CD1c-positive myeloid dendritic cell (primary cell): ENCODE results near the gene GPC3.
"Not testable (repeated sequence)": the region's sequence is repeated elsewhere in the genome, so short reads cannot be mapped to it uniquely, and the experiment has no call there.

Source experiments
- DNase-seq: peaks from one replicate; pipeline ENCODE4 v3.0.0-alpha.2; 2016; ENCODE audit errors: extremely low spot score

The GPC3 gene

GRCh38 chrX:133985164-133985966, at the start of gene GPC3:
Gene GPC3, minus strand, starts transcription at chrX:133985594.
- peak; percentile 8 for DNase-seq

GRCh38 chrX:134032441-134032840, 47.0 kb upstream of the GPC3 start:
- DNase-seq: no peak

GRCh38 chrX:134026565-134027311, 41.3 kb upstream of the GPC3 start:
- peak; percentile 8 for DNase-seq

GRCh38 chrX:134025986-134026545, 40.7 kb upstream of the GPC3 start:
- DNase-seq: no peak

GRCh38 chrX:134024686-134025377, 39.4 kb upstream of the GPC3 start:
- no peak for DNase-seq

- no peak for DNase-seq
Measured at GRCh38 chrX:134023851-134024281, 38.5 kb upstream of the GPC3 start.

- DNase-seq: no peak
Measured at GRCh38 chrX:134020910-134021309, 35.5 kb upstream of the GPC3 start.

GRCh38 chrX:134019567-134020206, 34.3 kb upstream of the GPC3 start:
- no peak for DNase-seq

GRCh38 chrX:134016309-134016708, 30.9 kb upstream of the GPC3 start:
- not testable (repeated sequence) for DNase-seq

GRCh38 chrX:134015510-134015909, 30.1 kb upstream of the GPC3 start:
- DNase-seq: not testable (repeated sequence)

GRCh38 chrX:134013524-134013923, 28.1 kb upstream of the GPC3 start:
- no peak for DNase-seq

GRCh38 chrX:134013092-134013497, 27.7 kb upstream of the GPC3 start:
- DNase-seq: no peak

GRCh38 chrX:134010690-134011089, 25.3 kb upstream of the GPC3 start:
- no peak for DNase-seq

- no peak for DNase-seq
Measured at GRCh38 chrX:134007716-134008115, 22.3 kb upstream of the GPC3 start.

GRCh38 chrX:134006484-134007161, 21.2 kb upstream of the GPC3 start:
- no peak for DNase-seq

GRCh38 chrX:134004084-134004483, 18.7 kb upstream of the GPC3 start:
- no peak for DNase-seq

GRCh38 chrX:134002921-134003615, 17.7 kb upstream of the GPC3 start:
- DNase-seq: no peak

GRCh38 chrX:134000260-134001245, 15.2 kb upstream of the GPC3 start:
- no peak for DNase-seq

GRCh38 chrX:133999031-133999705, 13.8 kb upstream of the GPC3 start:
- no peak for DNase-seq
